A673 (cell line): Measurements from ENCODE around the gene GRID1. TPM values are rescaled to one million over a fixed set of nuclear protein-coding genes. Genes with fewer than 3 reads are reported as not detected.
A peak's percentile ranks its signal among the peaks of the same experiment; 100 is the strongest.

Experiments used
- BruUV-seq: library from RNA; stranded (reverse); fragments of 400-500 nt; replicated peaks from 2 replicates; lab custom pipeline; 2021; lab: Mats Ljungman, UMichigan
- CTCF ChIA-PET: fragments of 300-600 bp; sonication (Branson Sonifier 250); formaldehyde crosslinking; loops from one replicate; lab custom pipeline; 2022; ENCODE audit warnings: antibody characterized with exemption; lab: Charles Lee
- POLR2A ChIA-PET: fragments of 300-600 bp; sonication (Branson Sonifier 250); formaldehyde crosslinking; loops from one replicate; lab custom pipeline; 2022; ENCODE audit warnings: antibody characterized with exemption; ENCODE audit not compliant: low non-redundant PET; lab: Charles Lee
- DNase-seq: peaks from one replicate; pipeline ENCODE4 v3.0.0-alpha.2; 2015; ENCODE audit warnings: low spot score
- H3K27ac ChIP-seq: fragments of 200-600 bp; sonication (generic); 2 replicates; pipeline ENCODE4 v1.5.1; 2016; ENCODE audit warnings: mixed run types, low read depth, mild to moderate bottlenecking, mixed read lengths, antibody characterized with exemption, low read length; ENCODE audit not compliant: poor library complexity, severe bottlenecking
- H3K27me3 ChIP-seq: fragments of 200-600 bp; sonication (generic); replicated peaks from 2 replicates; pipeline ENCODE4 v1.6.1; 2017; ENCODE audit warnings: mixed run types, low read depth, mild to moderate bottlenecking, mixed read lengths, antibody characterized with exemption, low read length; ENCODE audit not compliant: insufficient read depth, poor library complexity
- H3K36me3 ChIP-seq: fragments of 200-600 bp; sonication (generic); 2 replicates; pipeline ENCODE4 v1.6.1; 2016; ENCODE audit warnings: mixed run types, mild to moderate bottlenecking, mixed read lengths, antibody characterized with exemption, low read length; ENCODE audit not compliant: insufficient read depth, poor library complexity, severe bottlenecking
- H3K4me1 ChIP-seq: fragments of 200-600 bp; sonication (generic); 2 replicates; pipeline ENCODE4 v1.6.1; 2017; ENCODE audit warnings: mixed run types, mild to moderate bottlenecking, mixed read lengths, antibody characterized with exemption, low read length; ENCODE audit not compliant: insufficient read depth, poor library complexity, severe bottlenecking
- H3K4me3 ChIP-seq: fragments of 200-600 bp; sonication (generic); 2 replicates; pipeline ENCODE4 v1.5.1; 2016; ENCODE audit warnings: low read depth, mixed run types, mild to moderate bottlenecking, mixed read lengths, low read length; ENCODE audit not compliant: poor library complexity, severe bottlenecking
- H3K9me3 ChIP-seq: fragments of 200-600 bp; sonication (generic); 2 replicates; pipeline ENCODE4 v1.6.1; 2016; ENCODE audit warnings: mixed run types, low read depth, mild to moderate bottlenecking, mixed read lengths, antibody characterized with exemption, low read length; ENCODE audit not compliant: poor library complexity, severe bottlenecking
- EZH2 ChIP-seq: fragments of 200-600 bp; sonication (generic); IDR thresholded peaks from 2 replicates; pipeline ENCODE4 v1.6.1; 2017; ENCODE audit warnings: borderline replicate concordance, low read depth, mild to moderate bottlenecking, mixed read lengths, antibody characterized with exemption, low read length; ENCODE audit not compliant: poor library complexity, severe bottlenecking
- intact Hi-C: fragments of 100-400 bp; cut with micrococcal nuclease; formaldehyde crosslinking; loops from one replicate; pipeline ENCODE4 v1.10.0; 2022; ENCODE audit not compliant: unreplicated experiment
- total RNA-seq: library from RNA; stranded (reverse); gene quantifications from 2 replicates; pipeline ENCODE4 v1.2.3, GENCODE V29; 2021
- TF ChIP-seq, protein P1 (sequence below): fragments of 300-800, 200-600 bp; sonication (generic); conservative IDR thresholded peaks from 2 replicates; pipeline ENCODE4 v1.5.1; 2017; ENCODE audit warnings: low read depth, mild to moderate bottlenecking, antibody characterized with exemption, low read length, moderate library complexity, mixed read lengths

The GRID1 gene
- total RNA-seq, 1 experiment from 2014 or later = not detected

DNA sequence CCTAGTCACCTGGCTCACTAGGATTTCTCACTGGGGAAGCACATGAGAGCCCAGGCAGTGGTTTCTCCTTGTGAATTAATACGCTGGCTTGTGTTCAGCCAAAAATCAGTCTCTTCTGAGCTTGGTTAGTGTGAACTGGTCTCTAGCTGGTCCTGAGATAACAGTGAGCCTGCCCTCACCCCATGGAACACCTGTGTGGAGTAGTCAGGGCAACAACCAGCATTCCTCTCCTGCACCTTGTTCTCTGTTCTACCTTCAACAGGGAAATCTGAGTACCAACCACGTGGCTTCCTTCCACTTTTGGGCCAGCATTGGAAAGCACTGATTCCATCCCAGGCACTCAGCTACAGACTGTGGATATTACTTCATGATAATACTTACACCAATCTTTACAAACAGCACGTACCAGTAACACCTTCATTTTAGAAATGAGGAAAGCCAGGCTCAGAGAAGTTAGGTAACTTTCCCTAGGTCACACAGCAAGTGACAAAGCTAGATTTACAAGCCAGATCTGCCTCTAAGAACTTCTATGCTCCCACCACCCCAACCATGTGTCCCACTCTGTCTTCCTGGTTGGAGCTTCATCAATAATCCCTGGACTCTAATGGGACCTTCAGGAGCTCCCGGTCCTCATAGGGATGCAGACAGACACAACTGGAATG, 106.6 kb downstream of the GRID1 start:
- intact Hi-C loops = no loop called here
- no TSS peak for BruUV-seq
- no peak for TF ChIP-seq EZH2
- TF ChIP-seq, protein P1, sequence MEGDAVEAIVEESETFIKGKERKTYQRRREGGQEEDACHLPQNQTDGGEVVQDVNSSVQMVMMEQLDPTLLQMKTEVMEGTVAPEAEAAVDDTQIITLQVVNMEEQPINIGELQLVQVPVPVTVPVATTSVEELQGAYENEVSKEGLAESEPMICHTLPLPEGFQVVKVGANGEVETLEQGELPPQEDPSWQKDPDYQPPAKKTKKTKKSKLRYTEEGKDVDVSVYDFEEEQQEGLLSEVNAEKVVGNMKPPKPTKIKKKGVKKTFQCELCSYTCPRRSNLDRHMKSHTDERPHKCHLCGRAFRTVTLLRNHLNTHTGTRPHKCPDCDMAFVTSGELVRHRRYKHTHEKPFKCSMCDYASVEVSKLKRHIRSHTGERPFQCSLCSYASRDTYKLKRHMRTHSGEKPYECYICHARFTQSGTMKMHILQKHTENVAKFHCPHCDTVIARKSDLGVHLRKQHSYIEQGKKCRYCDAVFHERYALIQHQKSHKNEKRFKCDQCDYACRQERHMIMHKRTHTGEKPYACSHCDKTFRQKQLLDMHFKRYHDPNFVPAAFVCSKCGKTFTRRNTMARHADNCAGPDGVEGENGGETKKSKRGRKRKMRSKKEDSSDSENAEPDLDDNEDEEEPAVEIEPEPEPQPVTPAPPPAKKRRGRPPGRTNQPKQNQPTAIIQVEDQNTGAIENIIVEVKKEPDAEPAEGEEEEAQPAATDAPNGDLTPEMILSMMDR = no peak
- Histone ChIP-seq H3K9me3 (no peaks in the 10 kb centered on the region), H3K4me3 (no peak overlapping the region), H3K4me1 (no peaks in the 10 kb centered on the region), H3K27ac (no peak overlapping the region), H3K36me3 (no peaks in the 10 kb centered on the region), H3K27me3 (no peaks in the 10 kb centered on the region)
- no peak for DNase-seq
- ChIA-PET POLR2A (no interaction called here), CTCF (no interaction called here)

DNA sequence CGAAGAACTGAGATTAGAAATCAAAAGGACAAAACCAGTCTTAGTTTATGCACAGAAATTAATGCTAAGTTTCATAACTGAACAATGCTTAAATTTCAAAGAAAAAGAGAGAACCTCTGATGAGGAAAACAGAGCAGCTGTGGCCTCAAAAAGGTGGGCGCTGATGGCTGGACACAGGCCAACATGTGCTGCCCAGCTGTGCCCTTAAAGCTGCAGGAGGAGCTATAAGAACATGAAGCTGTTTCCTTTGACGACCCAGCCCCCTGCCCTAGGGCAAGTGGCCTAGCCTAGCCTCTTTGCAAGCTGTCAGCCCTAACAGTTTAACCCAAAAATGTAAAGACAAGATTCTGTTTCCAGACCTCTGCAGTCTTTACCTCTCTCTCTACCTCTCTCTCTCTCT, 107.7 kb downstream of the GRID1 start:
- no peak for DNase-seq
- intact Hi-C loops = no loop called here
- BruUV-seq = no TSS peak
- ChIA-PET CTCF (no interaction called here), POLR2A (no interaction called here)
- no peak for TF ChIP-seq EZH2
- Histone ChIP-seq H3K4me1 (no peaks in the 10 kb centered on the region), H3K9me3 (no peaks in the 10 kb centered on the region), H3K27ac (no peak overlapping the region), H3K27me3 (no peaks in the 10 kb centered on the region), H3K4me3 (no peak overlapping the region), H3K36me3 (no peaks in the 10 kb centered on the region)

DNA sequence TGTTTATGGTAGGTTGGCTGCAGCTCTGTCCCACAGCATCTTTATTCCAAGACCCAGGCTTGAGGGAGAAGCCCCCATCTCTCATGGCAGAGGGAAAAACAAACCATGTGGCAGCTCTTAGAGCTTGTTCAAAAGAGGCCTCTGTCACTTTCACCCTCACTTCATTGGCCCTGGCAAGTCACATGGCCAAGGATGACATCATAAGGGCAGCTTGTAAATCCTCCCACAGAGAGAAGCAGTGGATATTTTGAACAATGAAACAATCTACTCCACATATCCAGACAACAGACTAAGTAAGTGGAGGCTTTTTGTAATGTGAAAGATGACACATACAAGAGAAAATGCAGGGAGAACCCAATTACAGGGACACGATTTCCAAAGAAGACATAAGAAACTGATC, 108.1 kb downstream of the GRID1 start:
- TF ChIP-seq EZH2 = no peak
- TF ChIP-seq, protein P1 = no peak
- Histone ChIP-seq H3K27me3 (no peaks in the 10 kb centered on the region), H3K4me1 (no peaks in the 10 kb centered on the region), H3K36me3 (no peaks in the 10 kb centered on the region), H3K9me3 (no peaks in the 10 kb centered on the region), H3K27ac (no peak overlapping the region), H3K4me3 (no peak overlapping the region)
- intact Hi-C loops = no loop called here
- no TSS peak for BruUV-seq
- peak; percentile 28 for DNase-seq
- CTCF ChIA-PET = no interaction called here
- POLR2A ChIA-PET = no interaction called here

DNA sequence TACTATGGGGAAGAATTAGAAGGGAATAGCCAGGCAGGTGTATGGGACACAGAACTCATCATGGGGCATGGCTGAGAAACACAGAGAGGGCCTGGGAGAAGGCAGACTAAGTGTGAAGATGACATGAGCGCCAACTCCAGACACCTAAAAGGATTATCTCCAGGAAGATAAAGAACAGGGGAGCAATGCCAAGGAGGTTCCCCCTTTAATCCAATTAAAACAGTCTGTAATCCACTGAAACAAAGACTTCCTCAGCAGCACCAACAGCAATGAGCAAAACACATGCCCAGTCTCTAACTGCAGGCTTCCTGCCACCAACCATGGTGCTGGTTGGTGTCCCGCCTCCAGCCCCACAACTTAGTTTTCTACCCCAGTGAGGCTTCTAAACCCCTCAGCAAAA, 108.9 kb downstream of the GRID1 start:
- ChIA-PET CTCF (no interaction called here), POLR2A (no interaction called here)
- no TSS peak for BruUV-seq
- H3K27me3 ChIP-seq = no peaks in the 10 kb centered on the region
- H3K9me3 ChIP-seq = no peaks in the 10 kb centered on the region
- H3K36me3 ChIP-seq = no peaks in the 10 kb centered on the region
- H3K27ac ChIP-seq = no peak overlapping the region
- DNase-seq = peak; percentile 31
- intact Hi-C loops = no loop called here
- no peaks in the 10 kb centered on the region for H3K4me1 ChIP-seq
- no peak overlapping the region for H3K4me3 ChIP-seq
- TF ChIP-seq, protein P1 = no peak
- no peak for TF ChIP-seq EZH2
